Loucy (cell line): ENCODE measurements around the gene ANKRD33B.

Experiments
- CTCF ChIP-seq: fragments of 200-600 bp; sonication (generic); conservative IDR thresholded peaks from 2 replicates; pipeline ENCODE4 v1.5.1; 2014; ENCODE audit warnings: mild to moderate bottlenecking, antibody characterized with exemption, low read length
- EZH2phosphoT487 ChIP-seq: fragments of 200-600 bp; IDR thresholded peaks from 2 replicates; pipeline ENCODE4 v1.6.1; 2018; ENCODE audit warnings: antibody characterized with exemption, mild to moderate bottlenecking, moderate library complexity, borderline replicate concordance

GRCh38 chr5:10612251-10612650, 48.4 kb downstream of the ANKRD33B start:
- TF ChIP-seq CTCF (0 out of 2 replicates have a peak, but pooled peaks have one; percentile 7), EZH2phosphoT487 (no peak)
